ENCODE data around the gene TMEM63A. TPM values are rescaled to one million over a fixed set of nuclear protein-coding genes. Genes with fewer than 3 reads are reported as not detected.

The TMEM63A gene
- total RNA-seq, 4 donors from 2014 or later, result 6.3 to 19.5 (median 10.6) TPM

DNA sequence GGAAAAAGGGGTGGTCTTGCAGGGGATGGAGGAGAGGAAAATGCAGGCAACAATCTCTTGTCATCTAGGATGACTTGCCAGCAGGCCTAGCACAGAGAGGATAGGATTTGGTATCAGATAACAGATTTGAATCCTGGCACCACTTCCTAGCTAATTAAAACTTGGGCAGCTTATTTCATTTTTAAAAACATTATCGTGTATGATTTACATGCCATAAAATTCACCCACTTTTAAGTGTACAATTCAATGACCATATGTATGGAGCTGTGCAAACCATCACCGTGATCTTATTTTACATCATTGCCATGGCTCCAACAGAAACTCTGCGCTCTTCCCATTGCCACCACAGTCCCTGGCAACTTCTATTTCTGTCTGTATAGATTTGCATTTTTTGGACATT is 34.9 kb upstream of the TMEM63A start:
- TF ChIP-seq, protein P1, sequence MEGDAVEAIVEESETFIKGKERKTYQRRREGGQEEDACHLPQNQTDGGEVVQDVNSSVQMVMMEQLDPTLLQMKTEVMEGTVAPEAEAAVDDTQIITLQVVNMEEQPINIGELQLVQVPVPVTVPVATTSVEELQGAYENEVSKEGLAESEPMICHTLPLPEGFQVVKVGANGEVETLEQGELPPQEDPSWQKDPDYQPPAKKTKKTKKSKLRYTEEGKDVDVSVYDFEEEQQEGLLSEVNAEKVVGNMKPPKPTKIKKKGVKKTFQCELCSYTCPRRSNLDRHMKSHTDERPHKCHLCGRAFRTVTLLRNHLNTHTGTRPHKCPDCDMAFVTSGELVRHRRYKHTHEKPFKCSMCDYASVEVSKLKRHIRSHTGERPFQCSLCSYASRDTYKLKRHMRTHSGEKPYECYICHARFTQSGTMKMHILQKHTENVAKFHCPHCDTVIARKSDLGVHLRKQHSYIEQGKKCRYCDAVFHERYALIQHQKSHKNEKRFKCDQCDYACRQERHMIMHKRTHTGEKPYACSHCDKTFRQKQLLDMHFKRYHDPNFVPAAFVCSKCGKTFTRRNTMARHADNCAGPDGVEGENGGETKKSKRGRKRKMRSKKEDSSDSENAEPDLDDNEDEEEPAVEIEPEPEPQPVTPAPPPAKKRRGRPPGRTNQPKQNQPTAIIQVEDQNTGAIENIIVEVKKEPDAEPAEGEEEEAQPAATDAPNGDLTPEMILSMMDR (IDR thresholded peaks at IDR 0.05 in 4 of 5, conservative IDR thresholded peaks at IDR 0.05 in 1 of 5), result no peak
- TF ChIP-seq POLR2A (IDR thresholded peaks at IDR 0.05), result no peak
- H3K27me3 ChIP-seq, result no peaks in the 10 kb centered on the region
- DNase-seq, result no peak
- H3K9me3 ChIP-seq, result no peaks in the 10 kb centered on the region
- intact Hi-C loops (cut with DNase I; ENCODE audit: low total_unique reads) (no loop called here), in situ Hi-C loops (cut with MboI; ENCODE audit: low sequenced_read_pairs in 4 of 4) (loop anchor here in 2 of 4 donors (10.0 kb wide), 2 partner anchors 142 to 442 kb away; partner anchors contain the start of gene SRP9 (in 2 of the 2))
- no peak overlapping the region for H3K4me3 ChIP-seq
- no peak for ATAC-seq
- H3K36me3 ChIP-seq, result peaks cover 0 to 38% of the 10 kb centered on the region in 2 donors
- peaks cover 6% of the 10 kb centered on the region in 2 donors for H3K4me1 ChIP-seq
- no peak overlapping the region for H3K27ac ChIP-seq

DNA sequence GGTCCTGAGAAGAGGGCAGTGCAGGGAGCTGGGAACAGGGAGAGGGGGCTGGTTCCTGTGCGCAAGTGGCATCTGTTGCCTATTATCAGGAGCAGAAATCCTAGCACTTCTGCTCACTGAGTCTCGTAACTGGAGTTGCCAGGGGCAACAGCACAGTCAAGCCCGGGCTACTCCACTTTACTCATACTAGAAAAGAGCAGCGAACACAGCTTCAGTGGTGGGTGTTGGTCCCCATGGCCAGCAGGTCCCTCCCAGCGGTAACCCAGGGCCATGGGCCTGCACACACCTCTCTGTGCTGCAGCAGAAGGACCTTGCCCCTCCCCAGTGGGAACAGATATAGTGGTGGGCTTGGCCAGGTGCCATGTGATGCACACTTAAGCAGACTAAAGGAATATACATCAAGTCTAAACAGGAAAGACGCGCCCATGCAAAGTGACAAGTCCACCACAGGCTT is 33.4 kb upstream of the TMEM63A start:
- DNase-seq, result no peak
- in situ Hi-C loops (cut with MboI; ENCODE audit: low sequenced_read_pairs in 4 of 4) (loop anchor here in 2 of 4 donors (10.0 kb wide), 2 partner anchors 141 to 441 kb away; partner anchors contain the start of gene SRP9 (in 2 of the 2)), intact Hi-C loops (cut with DNase I; ENCODE audit: low total_unique reads) (no loop called here)
- H3K4me3 ChIP-seq, result no peak overlapping the region
- peaks cover 0 to 24% of the 10 kb centered on the region in 2 donors for H3K36me3 ChIP-seq
- TF ChIP-seq, protein P1 (IDR thresholded peaks at IDR 0.05 in 4 of 5, conservative IDR thresholded peaks at IDR 0.05 in 1 of 5), result no peak
- TF ChIP-seq POLR2A (IDR thresholded peaks at IDR 0.05), result no peak
- H3K27ac ChIP-seq, result no peak overlapping the region
- no peaks in the 10 kb centered on the region for H3K9me3 ChIP-seq
- H3K4me1 ChIP-seq, result peaks cover 6% of the 10 kb centered on the region in 2 donors
- H3K27me3 ChIP-seq, result no peaks in the 10 kb centered on the region
- no peak for ATAC-seq

DNA sequence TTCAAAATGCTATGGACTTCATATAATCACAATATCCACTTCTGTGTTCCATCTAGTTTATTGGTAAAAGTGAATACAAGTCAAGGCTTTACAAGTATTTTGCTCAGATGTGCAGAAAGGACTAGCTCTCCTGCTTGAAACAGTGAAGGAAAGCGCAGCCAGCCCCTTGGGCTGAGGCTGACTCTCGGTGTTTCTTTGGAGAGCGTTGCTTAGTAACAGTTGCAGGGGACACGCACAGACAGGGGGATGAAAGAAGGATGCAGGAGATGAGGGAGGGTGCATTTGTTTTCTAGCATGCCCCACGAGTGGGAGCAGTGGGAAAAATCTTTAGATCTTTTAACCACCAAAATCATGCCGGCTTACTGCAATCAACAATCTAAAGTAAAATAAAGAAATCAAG is 32.8 kb upstream of the TMEM63A start:
- H3K27me3 ChIP-seq, result no peaks in the 10 kb centered on the region
- H3K36me3 ChIP-seq, result peaks cover 0 to 18% of the 10 kb centered on the region in 2 donors
- H3K4me3 ChIP-seq, result no peak overlapping the region
- H3K27ac ChIP-seq, result no peak overlapping the region
- intact Hi-C loops (cut with DNase I; ENCODE audit: low total_unique reads) (loop anchor here (5.0 kb wide), 1 partner anchor 38 kb away; no protein-coding TSS in a partner anchor), in situ Hi-C loops (cut with MboI; ENCODE audit: low sequenced_read_pairs in 4 of 4) (loop anchor here in 2 of 4 donors (5.0 to 10.0 kb wide), 3 partner anchors 140 to 440 kb away; partner anchors contain the start of gene SRP9 (in 2 of the 2))
- DNase-seq (no peak), ATAC-seq (no peak)
- H3K4me1 ChIP-seq, result peaks cover 1 to 4% of the 10 kb centered on the region in 2 donors
- no peak for TF ChIP-seq POLR2A (IDR thresholded peaks at IDR 0.05)
- TF ChIP-seq, protein P1 (IDR thresholded peaks at IDR 0.05 in 4 of 5, conservative IDR thresholded peaks at IDR 0.05 in 1 of 5), result no peak
- no peaks in the 10 kb centered on the region for H3K9me3 ChIP-seq

DNA sequence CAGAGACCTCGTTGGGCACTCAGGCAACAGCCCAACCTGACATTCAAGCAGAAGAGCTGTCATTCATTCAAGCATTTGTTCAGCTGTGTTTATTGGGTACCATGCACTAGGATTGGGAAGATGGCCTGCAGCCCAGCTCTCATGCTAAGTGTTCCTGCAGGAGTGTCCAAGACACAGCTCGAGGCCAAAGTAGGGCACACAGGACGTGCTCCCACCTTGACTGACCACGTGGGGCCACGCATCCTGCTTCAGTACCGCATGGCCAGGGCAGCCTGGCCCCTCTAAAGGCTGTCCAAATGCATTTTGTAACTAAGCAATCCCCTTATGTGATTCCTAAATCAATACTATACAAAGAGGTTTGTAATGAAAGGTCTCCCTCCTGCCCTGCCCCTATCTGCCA is 32.2 kb upstream of the TMEM63A start:
- Histone ChIP-seq H3K9me3 (no peaks in the 10 kb centered on the region), H3K4me1 (no peaks in the 10 kb centered on the region), H3K4me3 (no peak overlapping the region), H3K36me3 (peaks cover 0 to 18% of the 10 kb centered on the region in 2 donors), H3K27me3 (no peaks in the 10 kb centered on the region), H3K27ac (no peak overlapping the region)
- ATAC-seq (no peak), DNase-seq (no peak)
- in situ Hi-C loops (cut with MboI; ENCODE audit: low sequenced_read_pairs in 4 of 4) (loop anchor here in 2 of 4 donors (5.0 to 10.0 kb wide), 3 partner anchors 140 to 440 kb away; partner anchors contain the start of gene SRP9 (in 2 of the 2)), intact Hi-C loops (cut with DNase I; ENCODE audit: low total_unique reads) (loop anchor here (5.0 kb wide), 1 partner anchor 37 kb away; no protein-coding TSS in a partner anchor)
- TF ChIP-seq POLR2A (IDR thresholded peaks at IDR 0.05), result no peak
- TF ChIP-seq, protein P1 (IDR thresholded peaks at IDR 0.05 in 4 of 5, conservative IDR thresholded peaks at IDR 0.05 in 1 of 5), result no peak
